Measurements from ENCODE around the gene PSMB1.

PSMB1 gene

GRCh38 chr6:170523256-170524171, 29.6 kb downstream of the PSMB1 start:
- Histone ChIP-seq H3K27me3 (ENCODE audit: insufficient read depth, poor library complexity, severe bottlenecking) (peaks cover 8% of the 10 kb centered on the region), H3K27ac (replicated peaks) (no peak overlapping the region), H3K4me3 (replicated peaks; ENCODE audit: insufficient read depth, low read length) (no peak overlapping the region)
- DNase-seq (ENCODE audit: low read depth in 1 of 2, low spot score in 1 of 2): no peak
- TF ChIP-seq SPI1 (IDR thresholded peaks at IDR 0.05; ENCODE audit: borderline replicate concordance, low read depth): no peak
- no peak for TF ChIP-seq POLR2AphosphoS5 (IDR thresholded peaks at IDR 0.05; ENCODE audit: low read depth)
- TF ChIP-seq CTCF (IDR thresholded peaks at IDR 0.05; ENCODE audit: insufficient read depth, low read length): no peak
- no peak for TF ChIP-seq GABPA (IDR thresholded peaks at IDR 0.05; ENCODE audit: low read depth)
- no peak for TF ChIP-seq REST (IDR thresholded peaks at IDR 0.05; ENCODE audit: insufficient replicate concordance, low read depth)

- Histone ChIP-seq H3K27me3 (ENCODE audit: insufficient read depth, poor library complexity, severe bottlenecking) (peaks cover 8% of the 10 kb centered on the region), H3K4me3 (replicated peaks; ENCODE audit: insufficient read depth, low read length) (no peak overlapping the region), H3K27ac (replicated peaks) (no peak overlapping the region)
- peak; percentile 17 for TF ChIP-seq CTCF (IDR thresholded peaks at IDR 0.05; ENCODE audit: insufficient read depth, low read length)
- no peak for TF ChIP-seq SPI1 (IDR thresholded peaks at IDR 0.05; ENCODE audit: borderline replicate concordance, low read depth)
- peak in 1 of 2 experiments; percentile 36 for DNase-seq (ENCODE audit: low read depth in 1 of 2, low spot score in 1 of 2)
These were observed 30.4 kb downstream of the PSMB1 start for GRCh38 chr6:170522565-170523183.

GRCh38 chr6:170516783-170517616, 36.1 kb downstream of the PSMB1 start:
- no peak overlapping the region for H3K4me3 ChIP-seq (replicated peaks; ENCODE audit: insufficient read depth, low read length)
- peak in 1 of 2 experiments; percentile 57 for DNase-seq (ENCODE audit: low read depth in 1 of 2, low spot score in 1 of 2)
- H3K27ac ChIP-seq (replicated peaks): no peak overlapping the region

More at GRCh38 chr6:170516783-170517616, 36.1 kb downstream of the PSMB1 start:
- H3K27me3 ChIP-seq (ENCODE audit: insufficient read depth, poor library complexity, severe bottlenecking): peaks cover 8% of the 10 kb centered on the region
- peak; percentile 74 for TF ChIP-seq CTCF (IDR thresholded peaks at IDR 0.05; ENCODE audit: insufficient read depth, low read length)
- no peak for TF ChIP-seq REST (IDR thresholded peaks at IDR 0.05; ENCODE audit: insufficient replicate concordance, low read depth)
